ENCODE results near the gene TNFRSF14. TPM values are rescaled to one million over a fixed set of nuclear protein-coding genes. Genes with fewer than 3 reads are reported as not detected.

The TNFRSF14 gene
- total RNA-seq, 1 donor from 2014 or later, result 0.36 TPM

- Histone ChIP-seq H3K27ac (ENCODE audit: low read depth, low read length) (no peak overlapping the region), H3K4me3 (ENCODE audit: insufficient read depth, low read depth, low read length) (no peak overlapping the region), H4K20me1 (ENCODE audit: insufficient read depth, low read length) (peaks cover 27% of the 10 kb centered on the region), H3K79me2 (ENCODE audit: insufficient read depth, low read length) (no peaks in the 10 kb centered on the region), H3K9ac (ENCODE audit: low read length) (no peak overlapping the region), H3K36me3 (ENCODE audit: insufficient read depth, low read length) (peaks cover 7% of the 10 kb centered on the region), H3K4me2 (ENCODE audit: low read length) (no peak overlapping the region), H3K27me3 (ENCODE audit: insufficient read depth, low read length) (no peaks in the 10 kb centered on the region), H3K4me1 (ENCODE audit: insufficient read depth, low read length) (no peaks in the 10 kb centered on the region), H2AFZ (ENCODE audit: low read depth, low read length) (no peak overlapping the region), H3K9me3 (ENCODE audit: insufficient read depth, low read depth, low read length) (no peaks in the 10 kb centered on the region)
- H3K4me1 Mint-ChIP-seq (ENCODE audit: low read depth, unreplicated experiment), result no peaks in the 10 kb centered on the region
- H3K27ac Mint-ChIP-seq (ENCODE audit: unreplicated experiment), result no peak overlapping the region
- no peaks in the 10 kb centered on the region for H3K36me3 Mint-ChIP-seq (ENCODE audit: low read depth, unreplicated experiment)
- H3K4me3 Mint-ChIP-seq (ENCODE audit: unreplicated experiment), result no peak overlapping the region
- FAIRE-seq (no peak), DNase-seq (ENCODE audit: low read depth) (no peak)
- no peaks in the 10 kb centered on the region for H3K27me3 Mint-ChIP-seq (ENCODE audit: low read depth, unreplicated experiment)
- H3K9me3 Mint-ChIP-seq (ENCODE audit: unreplicated experiment), result no peaks in the 10 kb centered on the region
- no peak for TF ChIP-seq CTCF (IDR thresholded peaks at IDR 0.05; ENCODE audit: insufficient read depth, low read depth, low read length)
- no peak for TF ChIP-seq EZH2 (IDR thresholded peaks at IDR 0.05; ENCODE audit: insufficient read depth, low read length)
Measured at GRCh38 chr1:2513939-2514652, 42.1 kb upstream of the TNFRSF14 start.

GRCh38 chr1:2514863-2515762 lies 41.1 kb upstream of the TNFRSF14 start:
- H3K36me3 ChIP-seq (ENCODE audit: insufficient read depth, low read length), result peaks cover 7% of the 10 kb centered on the region
- H3K9me3 ChIP-seq (ENCODE audit: insufficient read depth, low read depth, low read length), result no peaks in the 10 kb centered on the region
- FAIRE-seq, result no peak
- DNase-seq (ENCODE audit: low read depth), result no peak
- Mint-ChIP-seq H3K36me3 (ENCODE audit: low read depth, unreplicated experiment) (no peaks in the 10 kb centered on the region), H3K27ac (ENCODE audit: unreplicated experiment) (no peak overlapping the region), H3K4me3 (ENCODE audit: unreplicated experiment) (no peak overlapping the region), H3K4me1 (ENCODE audit: low read depth, unreplicated experiment) (no peaks in the 10 kb centered on the region), H3K9me3 (ENCODE audit: unreplicated experiment) (no peaks in the 10 kb centered on the region), H3K27me3 (ENCODE audit: low read depth, unreplicated experiment) (no peaks in the 10 kb centered on the region)
- no peak overlapping the region for H3K4me3 ChIP-seq (ENCODE audit: insufficient read depth, low read depth, low read length)
- H3K27me3 ChIP-seq (ENCODE audit: insufficient read depth, low read length), result no peaks in the 10 kb centered on the region
- H4K20me1 ChIP-seq (ENCODE audit: insufficient read depth, low read length), result peaks cover 22% of the 10 kb centered on the region
- H3K79me2 ChIP-seq (ENCODE audit: insufficient read depth, low read length), result no peaks in the 10 kb centered on the region
- no peaks in the 10 kb centered on the region for H3K4me1 ChIP-seq (ENCODE audit: insufficient read depth, low read length)
- TF ChIP-seq CTCF (IDR thresholded peaks at IDR 0.05; ENCODE audit: insufficient read depth, low read depth, low read length), result no peak
- TF ChIP-seq EZH2 (IDR thresholded peaks at IDR 0.05; ENCODE audit: insufficient read depth, low read length), result no peak
- no peak overlapping the region for H2AFZ ChIP-seq (ENCODE audit: low read depth, low read length)
- H3K9ac ChIP-seq (ENCODE audit: low read length), result no peak overlapping the region
- no peak overlapping the region for H3K4me2 ChIP-seq (ENCODE audit: low read length)
- H3K27ac ChIP-seq (ENCODE audit: low read depth, low read length), result no peak overlapping the region
